Adrenal gland (tissue), 5 donors: ENCODE data around the gene HMCES.

Source experiments
- POLR2A ChIP-seq, 2 donors: fragments of 450-650 bp; IDR thresholded peaks; one replicate each; pipeline ENCODE4 v1.6.1; 2017; ENCODE audit warnings: antibody characterized with exemption in 2 of 2, mild to moderate bottlenecking in 2 of 2, moderate library complexity in 1 of 2
- TF ChIP-seq, protein P1 (sequence below), 6 experiments: fragments of 450-650 bp in 4 of 6; fragments of 200-600 bp in 2 of 6; sonication (generic) in 1 of 6; IDR thresholded peaks; 1 replicate in 5 of 6; 2 replicates in 1 of 6; pipeline versions ENCODE4 v1.5.1 to v1.8.0; 2016 to 2021; ENCODE audit warnings: antibody characterized with exemption in 6 of 6, mild to moderate bottlenecking in 2 of 6, moderate library complexity in 1 of 6
- donor health status: DM: no; HTN: no; CAD: no.

DNA sequence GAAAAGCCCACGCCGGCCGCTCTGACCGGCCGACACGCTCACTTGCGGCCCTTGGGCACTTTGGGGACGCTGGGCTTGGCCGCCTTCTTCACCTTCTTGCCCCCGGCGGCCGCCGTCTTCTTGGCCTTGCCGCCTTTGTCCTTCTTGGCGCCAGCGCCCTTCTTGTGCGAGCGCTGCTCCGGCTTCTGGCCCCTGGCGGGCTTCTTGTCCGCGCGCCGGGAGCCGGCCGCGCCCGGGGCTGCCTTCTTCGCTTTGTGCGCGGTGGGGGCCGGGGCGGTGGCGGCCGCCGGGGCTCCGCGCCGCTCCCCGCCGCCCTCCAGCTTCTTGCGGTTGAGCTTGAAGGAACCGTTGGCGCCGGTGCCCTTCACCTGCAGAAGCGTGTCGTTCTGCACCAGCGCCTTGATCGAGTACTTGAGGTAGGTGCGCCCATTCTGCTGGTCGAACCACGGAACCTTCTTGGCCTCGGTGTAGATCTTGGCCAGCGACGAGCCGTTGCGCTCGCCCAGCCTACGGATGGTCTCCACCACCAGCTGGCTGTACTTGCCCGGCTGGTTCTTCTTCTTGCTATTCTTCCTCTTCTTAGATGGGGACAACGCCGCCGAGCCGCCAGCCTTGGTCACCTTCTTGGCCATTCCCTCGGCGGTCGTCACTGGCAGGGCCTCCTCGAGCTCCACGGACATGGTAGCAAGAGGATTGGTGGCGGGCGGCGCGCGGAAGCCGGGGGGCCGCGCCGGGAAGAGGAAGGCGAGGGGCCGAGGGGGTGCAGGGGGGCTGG, 36.7 kb downstream of the HMCES start:
- TF ChIP-seq, protein P1, sequence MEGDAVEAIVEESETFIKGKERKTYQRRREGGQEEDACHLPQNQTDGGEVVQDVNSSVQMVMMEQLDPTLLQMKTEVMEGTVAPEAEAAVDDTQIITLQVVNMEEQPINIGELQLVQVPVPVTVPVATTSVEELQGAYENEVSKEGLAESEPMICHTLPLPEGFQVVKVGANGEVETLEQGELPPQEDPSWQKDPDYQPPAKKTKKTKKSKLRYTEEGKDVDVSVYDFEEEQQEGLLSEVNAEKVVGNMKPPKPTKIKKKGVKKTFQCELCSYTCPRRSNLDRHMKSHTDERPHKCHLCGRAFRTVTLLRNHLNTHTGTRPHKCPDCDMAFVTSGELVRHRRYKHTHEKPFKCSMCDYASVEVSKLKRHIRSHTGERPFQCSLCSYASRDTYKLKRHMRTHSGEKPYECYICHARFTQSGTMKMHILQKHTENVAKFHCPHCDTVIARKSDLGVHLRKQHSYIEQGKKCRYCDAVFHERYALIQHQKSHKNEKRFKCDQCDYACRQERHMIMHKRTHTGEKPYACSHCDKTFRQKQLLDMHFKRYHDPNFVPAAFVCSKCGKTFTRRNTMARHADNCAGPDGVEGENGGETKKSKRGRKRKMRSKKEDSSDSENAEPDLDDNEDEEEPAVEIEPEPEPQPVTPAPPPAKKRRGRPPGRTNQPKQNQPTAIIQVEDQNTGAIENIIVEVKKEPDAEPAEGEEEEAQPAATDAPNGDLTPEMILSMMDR (IDR thresholded peaks at IDR 0.05), result no peak
- no peak for TF ChIP-seq POLR2A (IDR thresholded peaks at IDR 0.05)
